SU-DHL-6 (cell line): ENCODE measurements around the gene SNX30.

Source experiments
- H2AFZ ChIP-seq: fragments of 200-600 bp; sonication (generic); 2 replicates; pipeline ENCODE4 v1.6.1; 2014; ENCODE audit warnings: low read depth, mild to moderate bottlenecking, moderate library complexity, mixed read lengths, antibody characterized with exemption, low read length; ENCODE audit not compliant: severe bottlenecking
- H3F3A ChIP-seq: fragments of 200-600 bp; shearing (Covaris generic); 2 replicates; pipeline ENCODE4 v1.6.0; 2016; ENCODE audit warnings: antibody characterized with exemption, mild to moderate bottlenecking; ENCODE audit not compliant: insufficient read depth
- H3K27ac ChIP-seq: fragments of 200-600 bp; sonication (generic); 2 replicates; pipeline ENCODE4 v1.5.1; 2016; ENCODE audit warnings: low read depth, mild to moderate bottlenecking, low read length, moderate library complexity, mixed read lengths
- H3K27me3 ChIP-seq: fragments of 200-600 bp; sonication (generic), shearing (Covaris generic); 2 replicates; pipeline ENCODE4 v1.6.0; 2014; ENCODE audit warnings: mild to moderate bottlenecking, low read length
- H3K36me3 ChIP-seq: fragments of 200-600 bp; sonication (generic); 2 replicates; pipeline ENCODE4 v1.6.1; 2014; ENCODE audit warnings: mild to moderate bottlenecking, low read length, mixed read lengths
- H3K4me2 ChIP-seq: fragments of 300-600, 200-600 bp; shearing (Covaris generic), sonication (generic); 2 replicates; pipeline ENCODE4 v1.6.0; 2014; ENCODE audit warnings: low read length, low read depth, mild to moderate bottlenecking; ENCODE audit not compliant: poor library complexity, severe bottlenecking
- H3K4me3 ChIP-seq: fragments of 200-600 bp; sonication (generic); 2 replicates; pipeline ENCODE4 v1.5.1; 2014; ENCODE audit warnings: antibody characterized with exemption, low read length, mild to moderate bottlenecking, mixed read lengths; ENCODE audit not compliant: insufficient read depth, poor library complexity, severe bottlenecking
- H3K79me2 ChIP-seq: fragments of 200-600 bp; sonication (generic); 2 replicates; pipeline ENCODE4 v1.6.1; 2014; ENCODE audit warnings: mild to moderate bottlenecking, low read length, moderate library complexity; ENCODE audit not compliant: insufficient read depth
- H3K9ac ChIP-seq: fragments of 200-600 bp; sonication (generic); 2 replicates; pipeline ENCODE4 v1.7.0; 2014; ENCODE audit warnings: mild to moderate bottlenecking, low read length
- H3K9me2 ChIP-seq: fragments of 200-600 bp; sonication (generic); replicated peaks from 2 replicates; pipeline ENCODE4 v1.6.1; 2014; ENCODE audit warnings: low read length; ENCODE audit not compliant: insufficient read depth
- H3K9me3 ChIP-seq: fragments of 200-600 bp; sonication (generic); 2 replicates; pipeline ENCODE4 v1.6.1; 2014; ENCODE audit warnings: low read length, mixed read lengths; ENCODE audit not compliant: insufficient read depth
- H4K20me1 ChIP-seq: fragments of 200-600 bp; sonication (generic); 2 replicates; pipeline ENCODE4 v1.6.1; 2014; ENCODE audit warnings: low read depth, mild to moderate bottlenecking, antibody characterized with exemption, low read length, moderate library complexity, mixed read lengths
- EZH2phosphoT487 ChIP-seq: fragments of 200-600 bp; sonication (generic), shearing (Covaris generic); conservative IDR thresholded peaks from 2 replicates; pipeline ENCODE4 v1.6.1; 2018; ENCODE audit warnings: mild to moderate bottlenecking, antibody characterized with exemption, low read length, moderate library complexity, mixed read lengths
- TF ChIP-seq, protein P1 (sequence below): fragments of 200-600 bp; sonication (generic); IDR thresholded peaks from one replicate; pipeline ENCODE4 v1.5.1; 2017; ENCODE audit warnings: antibody characterized with exemption, mild to moderate bottlenecking, low read length, moderate library complexity; ENCODE audit not compliant: insufficient read depth, poor library complexity, severe bottlenecking

Gene SNX30

DNA sequence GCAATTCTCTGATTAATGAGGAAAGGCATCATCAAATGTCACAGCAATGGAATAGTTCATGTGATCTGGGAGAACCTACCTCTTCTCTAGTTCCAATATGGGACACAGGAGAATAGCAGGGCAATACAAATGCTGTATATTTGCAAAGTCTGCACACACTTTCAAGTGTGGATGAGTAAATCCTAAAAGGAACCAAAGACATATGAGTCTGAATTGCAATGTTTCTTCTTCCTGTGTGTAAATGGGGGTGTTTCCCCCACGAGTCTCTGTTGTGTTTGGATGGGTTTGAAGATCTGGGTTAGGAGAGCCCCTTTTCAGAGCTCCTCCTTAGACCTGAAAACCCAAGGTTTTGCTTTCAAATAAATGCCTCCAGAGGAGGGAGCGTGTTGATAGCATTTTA lies 113.2 kb downstream of the SNX30 start:
- H3K27ac ChIP-seq = no peak overlapping the region
- H3K79me2 ChIP-seq = no peaks in the 10 kb centered on the region
- H3K27me3 ChIP-seq = no peaks in the 10 kb centered on the region
- no peaks in the 10 kb centered on the region for H3F3A ChIP-seq
- no peak overlapping the region for H3K9ac ChIP-seq
- TF ChIP-seq, protein P1, sequence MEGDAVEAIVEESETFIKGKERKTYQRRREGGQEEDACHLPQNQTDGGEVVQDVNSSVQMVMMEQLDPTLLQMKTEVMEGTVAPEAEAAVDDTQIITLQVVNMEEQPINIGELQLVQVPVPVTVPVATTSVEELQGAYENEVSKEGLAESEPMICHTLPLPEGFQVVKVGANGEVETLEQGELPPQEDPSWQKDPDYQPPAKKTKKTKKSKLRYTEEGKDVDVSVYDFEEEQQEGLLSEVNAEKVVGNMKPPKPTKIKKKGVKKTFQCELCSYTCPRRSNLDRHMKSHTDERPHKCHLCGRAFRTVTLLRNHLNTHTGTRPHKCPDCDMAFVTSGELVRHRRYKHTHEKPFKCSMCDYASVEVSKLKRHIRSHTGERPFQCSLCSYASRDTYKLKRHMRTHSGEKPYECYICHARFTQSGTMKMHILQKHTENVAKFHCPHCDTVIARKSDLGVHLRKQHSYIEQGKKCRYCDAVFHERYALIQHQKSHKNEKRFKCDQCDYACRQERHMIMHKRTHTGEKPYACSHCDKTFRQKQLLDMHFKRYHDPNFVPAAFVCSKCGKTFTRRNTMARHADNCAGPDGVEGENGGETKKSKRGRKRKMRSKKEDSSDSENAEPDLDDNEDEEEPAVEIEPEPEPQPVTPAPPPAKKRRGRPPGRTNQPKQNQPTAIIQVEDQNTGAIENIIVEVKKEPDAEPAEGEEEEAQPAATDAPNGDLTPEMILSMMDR = no peak
- H3K9me2 ChIP-seq = no peaks in the 10 kb centered on the region
- H3K36me3 ChIP-seq = no peaks in the 10 kb centered on the region
- no peak overlapping the region for H3K4me3 ChIP-seq
- H3K4me2 ChIP-seq = no peak overlapping the region
- no peaks in the 10 kb centered on the region for H4K20me1 ChIP-seq
- no peak overlapping the region for H2AFZ ChIP-seq
- H3K9me3 ChIP-seq = no peaks in the 10 kb centered on the region

DNA sequence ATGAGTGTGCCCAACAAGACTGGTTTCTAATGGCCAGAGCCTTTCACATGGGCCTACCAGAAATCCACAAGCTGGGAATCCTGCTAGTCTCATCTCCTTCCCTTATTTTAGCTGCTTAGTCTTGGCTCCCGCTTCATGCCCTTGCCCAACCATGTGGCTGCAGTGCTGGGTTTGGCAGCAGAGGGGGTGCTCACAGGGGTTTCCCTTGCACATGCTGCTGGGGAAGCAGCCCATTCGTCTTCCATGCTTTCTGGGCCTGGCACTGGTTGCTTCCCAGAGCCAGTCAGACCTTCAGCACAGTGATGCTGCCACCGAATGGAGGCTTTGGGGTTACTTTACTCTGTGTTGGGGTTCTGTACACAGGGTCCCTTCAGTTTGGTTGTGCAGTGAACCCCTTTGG lies 113.8 kb downstream of the SNX30 start:
- Histone ChIP-seq H3F3A (no peaks in the 10 kb centered on the region), H3K27ac (no peak overlapping the region), H3K9ac (no peak overlapping the region), H3K9me3 (no peaks in the 10 kb centered on the region), H3K4me2 (no peak overlapping the region), H4K20me1 (no peaks in the 10 kb centered on the region), H3K36me3 (no peaks in the 10 kb centered on the region), H2AFZ (no peak overlapping the region), H3K9me2 (no peaks in the 10 kb centered on the region), H3K27me3 (no peaks in the 10 kb centered on the region), H3K79me2 (no peaks in the 10 kb centered on the region), H3K4me3 (no peak overlapping the region)
- no peak for TF ChIP-seq EZH2phosphoT487
- TF ChIP-seq, protein P1 = no peak

DNA sequence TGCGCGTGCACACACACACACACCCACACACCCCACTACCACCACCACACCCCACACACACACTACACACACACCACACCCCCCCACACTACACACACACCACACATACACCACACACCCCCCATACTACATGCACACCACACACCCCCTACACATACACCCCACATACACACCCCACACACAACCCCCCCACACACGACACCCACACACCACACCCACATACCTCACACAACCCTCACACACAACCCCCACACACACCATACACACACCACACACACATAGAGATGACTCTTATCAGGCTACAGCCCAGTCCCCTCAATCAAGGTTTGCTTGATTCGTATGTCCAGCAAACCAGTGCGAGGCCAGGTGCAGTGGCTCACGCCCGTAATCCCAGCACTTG lies 114.4 kb downstream of the SNX30 start:
- Histone ChIP-seq H3F3A (no peaks in the 10 kb centered on the region), H3K9ac (no peak overlapping the region), H3K36me3 (no peaks in the 10 kb centered on the region), H3K27ac (no peak overlapping the region), H3K27me3 (no peaks in the 10 kb centered on the region), H3K4me3 (no peak overlapping the region), H3K9me3 (no peaks in the 10 kb centered on the region), H4K20me1 (no peaks in the 10 kb centered on the region), H3K79me2 (no peaks in the 10 kb centered on the region), H2AFZ (no peak overlapping the region), H3K9me2 (no peaks in the 10 kb centered on the region), H3K4me2 (no peak overlapping the region)
- no peak for TF ChIP-seq EZH2phosphoT487
- TF ChIP-seq, protein P1 = no peak
